PFSK-1 (cell line): Measurements from ENCODE around the gene CNTNAP2.

ENCODE experiments used
- REST ChIP-seq, 2 experiments: IDR thresholded peaks; 2 replicates each; pipeline versions ENCODE4 v1.6.1 to v1.8.0; 2011 to 2012; ENCODE audit warnings: low read depth in 2 of 2, low read length in 2 of 2, control low read depth in 1 of 2, inconsistent platforms in 1 of 2, mild to moderate bottlenecking in 1 of 2, moderate library complexity in 1 of 2; ENCODE audit not compliant: insufficient read depth in 1 of 2
- SIN3A ChIP-seq: IDR thresholded peaks from 2 replicates; pipeline ENCODE4 v1.6.1; 2012; ENCODE audit warnings: mild to moderate bottlenecking, low read length, moderate library complexity, borderline replicate concordance; ENCODE audit not compliant: insufficient read depth

- TF ChIP-seq REST (IDR thresholded peaks at IDR 0.05; ENCODE audit: insufficient read depth in 1 of 2, low read depth in 2 of 2, low read length in 2 of 2) (no peak), SIN3A (no peak)
Observed at GRCh38 chr7:147245274-147245673, 1128.7 kb downstream of the CNTNAP2 start.
